Transverse colon (tissue), 4 donors: ENCODE results near the gene FBN2. TPM values are rescaled to one million over a fixed set of nuclear protein-coding genes. Genes with fewer than 3 reads are reported as not detected.
A peak's percentile ranks its signal among the peaks of the same experiment; 100 is the strongest.

Experiments used
- DNase-seq: peaks from one replicate; pipeline ENCODE4 v3.0.0-alpha.2; 2019
- H3K27ac ChIP-seq, 4 donors: fragments of 200-600 bp; sonication (generic); 2 replicates each; pipeline ENCODE4 v1.5.1; 2016 to 2018; ENCODE audit warnings: inconsistent platforms in 4 of 4
- H3K27me3 ChIP-seq: fragments of 200-600 bp; sonication (generic); 2 replicates; pipeline ENCODE4 v1.5.1; 2017; ENCODE audit warnings: inconsistent platforms
- H3K36me3 ChIP-seq, 4 donors: fragments of 200-600 bp; sonication (generic); 2 replicates each; pipeline ENCODE4 v1.5.1; 2017 to 2019; ENCODE audit warnings: inconsistent platforms in 4 of 4
- H3K4me1 ChIP-seq, 4 donors: fragments of 200-600 bp; sonication (generic); 2 replicates each; pipeline ENCODE4 v1.5.1; 2017 to 2020; ENCODE audit warnings: inconsistent platforms in 4 of 4
- H3K4me3 ChIP-seq, 4 donors: fragments of 200-600 bp; sonication (generic); 1 replicate in 1 of 4; 2 replicates in 3 of 4; pipeline versions ENCODE4 v1.5.1 to v1.6.1; 2017 to 2019; ENCODE audit warnings: inconsistent platforms in 4 of 4
- H3K9me3 ChIP-seq, 2 donors: fragments of 200-600 bp; sonication (generic); 2 replicates each; pipeline ENCODE4 v1.5.1; 2017 to 2019; ENCODE audit warnings: inconsistent platforms in 2 of 2
- EP300 ChIP-seq: sonication (generic); formaldehyde crosslinking; IDR thresholded peaks from one replicate; pipeline ENCODE4 v1.6.1; 2017; ENCODE audit warnings: antibody characterized with exemption, low read depth
- POLR2A ChIP-seq: fragments of 450-650 bp; IDR thresholded peaks from one replicate; pipeline ENCODE4 v1.6.1; 2016; ENCODE audit warnings: antibody characterized with exemption, mild to moderate bottlenecking, moderate library complexity
- POLR2AphosphoS5 ChIP-seq, 3 donors: sonication (generic); formaldehyde crosslinking; IDR thresholded peaks; one replicate each; pipeline ENCODE4 v1.6.1; 2016; ENCODE audit warnings: antibody characterized with exemption in 3 of 3
- WGBS, 2 donors: methylation state at CpG; one replicate each; pipeline ENCODE4 v1.1.5; 2018; ENCODE audit warnings: low coverage in 1 of 2; 5-methylcytosine and 5-hydroxymethylcytosine counted together
- in situ Hi-C, 4 donors: fragments of 200-750 bp; cut with MboI; loops; one replicate each; pipeline versions ENCODE4 v1.15.0 to v1.15.1; 2017; ENCODE audit warnings: low sequenced_read_pairs in 3 of 4, low pct_ligation_motif_present in 1 of 4, low pct_unique_long_range_greater_than_20kb in 1 of 4
- intact Hi-C: fragments of 100-400 bp; cut with DNase I; formaldehyde crosslinking; loops from one replicate; pipeline ENCODE4 v1.15.1; 2023; ENCODE audit warnings: low total_unique reads
- total RNA-seq, 4 donors: library from RNA; depleted of rRNA; stranded (reverse); fragments of >200 nt; gene quantifications; one replicate each; pipeline ENCODE4 v1.1.0, GENCODE V29; 2016
- TF ChIP-seq, protein P1 (sequence below), 5 experiments: fragments of 200-600 bp in 3 of 5; fragments of 450-650 bp in 2 of 5; sonication (generic) in 3 of 5; IDR thresholded peaks; 1 replicate in 2 of 5; 2 replicates in 3 of 5; pipeline ENCODE4 v1.5.1; 2016 to 2017; ENCODE audit warnings: antibody characterized with exemption in 5 of 5, inconsistent platforms in 3 of 5, mild to moderate bottlenecking in 2 of 5, moderate library complexity in 1 of 5

FBN2 gene
- total RNA-seq, 4 donors from 2014 or later, result 0.79 to 16.1 (median 2.6) TPM

DNA sequence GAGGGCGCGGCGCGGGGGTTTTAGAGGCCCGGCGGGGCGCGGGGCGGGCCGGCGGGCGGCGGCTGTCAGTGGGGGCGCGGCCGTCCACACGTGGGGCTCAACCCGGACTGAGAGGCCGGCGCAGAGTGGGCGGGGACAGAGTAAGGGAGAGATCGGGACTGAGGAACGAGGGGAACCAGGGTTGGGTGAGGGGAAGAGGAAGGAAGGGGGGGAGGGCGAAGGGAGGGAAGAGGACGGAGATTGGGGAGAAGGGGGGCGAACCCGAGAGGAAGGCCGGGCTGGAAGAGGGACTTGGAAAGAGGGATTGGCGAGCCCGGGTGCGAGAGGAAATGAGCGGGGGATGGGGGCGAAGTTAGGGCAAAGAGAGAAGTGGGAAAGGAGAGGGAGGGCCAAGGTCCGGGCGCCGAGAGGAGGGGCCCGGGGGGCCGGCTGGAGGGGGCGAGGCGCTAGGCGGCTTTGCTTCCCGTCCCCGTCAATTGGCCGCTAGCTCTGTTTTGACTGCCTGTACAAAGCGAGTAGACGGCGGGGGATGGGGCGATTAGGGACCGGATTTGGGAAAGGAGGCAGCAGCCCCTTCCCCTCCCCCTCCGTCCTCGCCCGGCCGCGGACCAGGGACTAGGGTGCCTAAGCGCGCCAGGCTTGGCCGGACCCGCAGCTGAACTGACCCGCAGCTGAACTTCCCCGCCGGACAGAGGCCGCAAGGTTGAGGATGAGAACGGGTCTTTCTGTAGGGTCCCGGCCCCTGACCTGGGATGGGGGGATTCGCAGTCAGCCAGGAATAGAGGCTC is 399 bp upstream of the FBN2 start:
- DNase-seq, result peak; percentile 37
- Histone ChIP-seq H3K9me3 (no peaks in the 10 kb centered on the region), H3K4me1 (peaks cover 0 to 18% (median 8%) of the 10 kb centered on the region in 4 donors), H3K27ac (peak overlapping the region in 3 of 4 donors; percentile 13 to 42 (median 13)), H3K36me3 (no peaks in the 10 kb centered on the region), H3K27me3 (peaks cover 54% of the 10 kb centered on the region), H3K4me3 (peak overlapping the region; percentile 21 to 56 (median 32))
- no peak for TF ChIP-seq POLR2A
- TF ChIP-seq POLR2AphosphoS5 (IDR thresholded peaks at IDR 0.05), result no peak
- TF ChIP-seq EP300, result no peak
- TF ChIP-seq, protein P1, sequence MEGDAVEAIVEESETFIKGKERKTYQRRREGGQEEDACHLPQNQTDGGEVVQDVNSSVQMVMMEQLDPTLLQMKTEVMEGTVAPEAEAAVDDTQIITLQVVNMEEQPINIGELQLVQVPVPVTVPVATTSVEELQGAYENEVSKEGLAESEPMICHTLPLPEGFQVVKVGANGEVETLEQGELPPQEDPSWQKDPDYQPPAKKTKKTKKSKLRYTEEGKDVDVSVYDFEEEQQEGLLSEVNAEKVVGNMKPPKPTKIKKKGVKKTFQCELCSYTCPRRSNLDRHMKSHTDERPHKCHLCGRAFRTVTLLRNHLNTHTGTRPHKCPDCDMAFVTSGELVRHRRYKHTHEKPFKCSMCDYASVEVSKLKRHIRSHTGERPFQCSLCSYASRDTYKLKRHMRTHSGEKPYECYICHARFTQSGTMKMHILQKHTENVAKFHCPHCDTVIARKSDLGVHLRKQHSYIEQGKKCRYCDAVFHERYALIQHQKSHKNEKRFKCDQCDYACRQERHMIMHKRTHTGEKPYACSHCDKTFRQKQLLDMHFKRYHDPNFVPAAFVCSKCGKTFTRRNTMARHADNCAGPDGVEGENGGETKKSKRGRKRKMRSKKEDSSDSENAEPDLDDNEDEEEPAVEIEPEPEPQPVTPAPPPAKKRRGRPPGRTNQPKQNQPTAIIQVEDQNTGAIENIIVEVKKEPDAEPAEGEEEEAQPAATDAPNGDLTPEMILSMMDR (IDR thresholded peaks at IDR 0.05), result no peak
- 2 to 5% methylated on average over 14 to 63 of the region's 65 CpGs for whole genome bisulfite sequencing, 2 donors
- intact Hi-C loops (no loop called here), in situ Hi-C loops (no loop called here)

DNA sequence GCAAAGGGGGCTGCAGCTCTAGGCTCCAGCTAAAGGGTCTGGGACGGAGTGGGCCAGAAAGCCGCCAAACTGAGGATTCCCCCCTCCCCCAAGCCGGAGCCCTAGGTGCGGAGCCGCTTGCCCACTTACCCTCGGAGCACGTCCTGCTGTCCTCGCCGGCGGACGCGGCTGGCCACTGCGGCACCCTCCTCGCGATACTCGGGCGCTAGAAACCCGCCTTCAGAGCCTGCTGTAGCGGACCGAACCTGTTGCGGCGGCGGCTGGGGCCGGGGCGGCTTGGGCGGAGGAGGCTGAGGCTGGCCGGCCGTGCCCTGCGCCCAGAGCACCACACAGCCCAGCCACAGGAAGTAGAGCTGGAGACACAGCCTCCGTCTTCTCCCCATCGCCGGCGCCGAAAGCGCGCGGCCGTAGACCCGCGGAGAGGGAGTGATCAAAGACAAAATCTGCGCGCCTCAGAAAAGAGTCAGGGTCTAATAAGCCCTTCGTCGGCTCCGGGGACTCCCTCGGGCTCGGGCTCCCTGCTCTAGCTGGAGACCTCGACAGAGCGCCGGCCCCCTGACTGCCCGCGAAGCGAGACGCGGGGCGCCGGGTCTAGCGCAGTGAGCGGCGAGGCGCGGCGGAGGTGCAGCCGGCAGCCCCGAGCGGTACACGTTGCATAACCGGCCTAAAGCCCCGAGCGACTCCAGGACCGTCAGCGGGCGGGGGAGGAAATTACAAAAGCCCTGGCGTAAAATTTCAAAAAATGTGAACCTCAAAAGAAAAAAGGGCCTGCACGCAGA is 635 bp downstream of the FBN2 start:
- peak overlapping the region; percentile 21 to 56 (median 32) for H3K4me3 ChIP-seq
- intact Hi-C loops, result no loop called here
- TF ChIP-seq POLR2A, result no peak
- TF ChIP-seq, protein P1 (IDR thresholded peaks at IDR 0.05), result no peak
- no peak for TF ChIP-seq EP300
- no peak for TF ChIP-seq POLR2AphosphoS5 (IDR thresholded peaks at IDR 0.05)
- peaks cover 0 to 18% (median 8%) of the 10 kb centered on the region in 4 donors for H3K4me1 ChIP-seq
- peaks cover 54% of the 10 kb centered on the region for H3K27me3 ChIP-seq
- no peak for DNase-seq
- in situ Hi-C loops, result no loop called here
- WGBS, 2 donors, result 6% methylated on average over 70 of the region's 75 CpGs; no CpG with 5 or more reads in 1 of the 2 donors
- no peaks in the 10 kb centered on the region for H3K9me3 ChIP-seq
- peak overlapping the region in 3 of 4 donors; percentile 13 to 42 (median 26) for H3K27ac ChIP-seq
- no peaks in the 10 kb centered on the region for H3K36me3 ChIP-seq

DNA sequence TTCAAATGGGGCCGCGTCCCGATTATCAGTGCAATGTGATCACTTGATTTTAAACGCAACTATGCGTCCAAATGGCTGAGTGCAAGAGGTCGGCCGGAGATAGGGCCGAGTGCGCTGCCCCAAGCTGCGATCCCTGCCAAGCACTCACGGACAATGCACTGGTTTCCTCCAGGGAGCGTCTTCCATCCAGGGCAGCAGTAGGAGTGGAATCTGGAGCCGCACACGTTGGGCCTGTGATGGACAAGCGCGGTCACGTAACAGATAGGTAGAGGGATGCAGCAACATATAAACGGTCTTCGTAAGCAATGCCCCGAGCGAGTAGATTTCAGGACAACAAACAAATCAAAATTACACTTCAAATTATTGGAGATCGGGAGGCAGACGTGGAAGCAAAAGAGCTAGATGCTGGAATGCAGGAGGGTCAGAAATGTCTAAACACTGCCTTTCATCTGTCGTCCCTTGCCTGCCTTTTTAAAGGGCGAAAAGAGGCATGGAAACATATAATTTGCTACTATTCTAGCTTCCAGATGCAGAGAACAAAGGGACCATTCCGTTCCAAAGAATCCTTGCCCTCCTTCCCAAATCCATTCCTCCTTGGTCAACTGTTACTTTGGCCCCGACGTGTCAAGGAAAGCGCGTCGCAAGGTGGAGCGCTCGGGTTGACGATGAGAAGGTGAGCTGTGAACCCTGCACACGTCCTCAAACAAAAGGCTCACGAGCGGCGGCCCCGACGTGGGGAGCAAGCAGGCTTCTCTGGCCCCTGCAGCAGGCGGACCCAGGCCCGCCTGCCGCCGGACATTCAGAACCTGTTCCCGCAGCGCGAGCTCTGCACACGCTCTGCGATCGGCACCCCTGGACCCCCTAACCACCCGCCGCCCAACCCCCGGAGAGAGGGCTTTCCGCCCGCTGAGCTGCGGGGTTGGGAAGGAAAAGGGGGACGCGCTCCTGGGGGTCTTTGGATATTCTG is 1.5 kb downstream of the FBN2 start:
- in situ Hi-C loops, result no loop called here

More for the DNA sequence above, 1.5 kb downstream of the FBN2 start:
- intact Hi-C loops, result no loop called here
- 55 to 68% methylated on average over 6 to 58 of the region's 58 CpGs for WGBS, 2 donors
- Histone ChIP-seq H3K4me3 (peak overlapping the region in 3 of 4 donors; percentile 29 to 56 (median 35)), H3K9me3 (no peaks in the 10 kb centered on the region), H3K4me1 (peaks cover 0 to 18% (median 8%) of the 10 kb centered on the region in 4 donors), H3K27ac (no peak overlapping the region), H3K27me3 (peaks cover 54% of the 10 kb centered on the region), H3K36me3 (no peaks in the 10 kb centered on the region)
- no peak for TF ChIP-seq POLR2A
- TF ChIP-seq, protein P1 (IDR thresholded peaks at IDR 0.05), result no peak
- no peak for TF ChIP-seq POLR2AphosphoS5 (IDR thresholded peaks at IDR 0.05)
- no peak for TF ChIP-seq EP300
- no peak for DNase-seq
